GM12874 (cell line): ENCODE measurements around the gene PGM3.

ENCODE experiments used
- TF ChIP-seq, protein P1 (sequence below): IDR thresholded peaks from 2 replicates; pipeline ENCODE4 v1.5.1; 2011; ENCODE audit warnings: low read depth, mild to moderate bottlenecking, control low read depth, low read length, moderate library complexity; ENCODE audit not compliant: insufficient read depth

PGM3 gene, protein sequence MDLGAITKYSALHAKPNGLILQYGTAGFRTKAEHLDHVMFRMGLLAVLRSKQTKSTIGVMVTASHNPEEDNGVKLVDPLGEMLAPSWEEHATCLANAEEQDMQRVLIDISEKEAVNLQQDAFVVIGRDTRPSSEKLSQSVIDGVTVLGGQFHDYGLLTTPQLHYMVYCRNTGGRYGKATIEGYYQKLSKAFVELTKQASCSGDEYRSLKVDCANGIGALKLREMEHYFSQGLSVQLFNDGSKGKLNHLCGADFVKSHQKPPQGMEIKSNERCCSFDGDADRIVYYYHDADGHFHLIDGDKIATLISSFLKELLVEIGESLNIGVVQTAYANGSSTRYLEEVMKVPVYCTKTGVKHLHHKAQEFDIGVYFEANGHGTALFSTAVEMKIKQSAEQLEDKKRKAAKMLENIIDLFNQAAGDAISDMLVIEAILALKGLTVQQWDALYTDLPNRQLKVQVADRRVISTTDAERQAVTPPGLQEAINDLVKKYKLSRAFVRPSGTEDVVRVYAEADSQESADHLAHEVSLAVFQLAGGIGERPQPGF

DNA sequence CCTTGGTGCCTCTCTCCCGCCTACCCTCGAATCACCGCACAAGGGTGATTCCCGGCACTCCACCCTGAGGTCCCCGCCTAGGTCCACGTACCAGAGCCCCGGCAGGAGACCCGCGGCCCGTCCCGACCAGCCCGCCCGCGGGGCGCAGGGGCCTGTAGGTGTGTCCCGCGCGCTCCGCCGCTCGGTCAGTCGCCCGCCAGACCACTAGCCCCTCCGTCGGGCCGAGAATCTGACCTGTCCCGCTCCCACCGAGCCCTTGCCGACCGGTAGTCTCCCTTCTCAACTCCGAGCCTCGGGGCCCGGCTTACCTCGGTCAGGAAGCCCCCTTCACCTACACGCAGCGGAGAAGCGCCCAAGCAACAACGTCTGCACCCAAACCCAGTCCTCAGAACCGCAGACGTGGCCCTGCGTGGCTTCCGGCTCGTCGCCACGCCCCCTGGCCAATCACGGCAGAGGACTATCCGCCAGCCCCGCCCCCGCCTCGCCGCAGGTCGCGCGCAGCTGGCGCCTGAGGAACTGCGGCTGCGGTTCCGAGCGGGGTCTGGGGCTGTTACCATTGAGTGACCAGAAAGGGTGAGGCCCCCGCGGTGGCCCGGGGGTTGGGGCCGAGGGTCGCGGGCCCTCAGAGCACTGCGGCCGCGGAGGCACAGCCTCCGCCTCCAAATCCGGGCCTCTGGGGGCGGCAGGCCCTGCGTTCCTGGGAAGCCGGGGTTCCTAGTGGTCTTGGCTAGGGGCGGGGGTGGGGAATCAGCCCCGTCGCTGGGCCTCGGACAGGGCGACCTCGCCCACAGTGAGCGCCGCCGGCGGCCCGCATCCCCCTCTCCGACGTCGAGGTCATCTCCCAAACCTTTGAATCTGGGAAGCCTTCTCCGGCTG is at the start of gene PGM3, which contains the start of gene RWDD2A:
PGM3 (minus strand) TSS at position 395 of the 876 bp plus-strand sequence. CDS start 2,253 bp downstream, outside the sequence.
RWDD2A (plus strand) TSS at position 487 of the 876 bp plus-strand sequence. CDS start 1,095 bp downstream, outside the sequence.
- TF ChIP-seq, protein P1, sequence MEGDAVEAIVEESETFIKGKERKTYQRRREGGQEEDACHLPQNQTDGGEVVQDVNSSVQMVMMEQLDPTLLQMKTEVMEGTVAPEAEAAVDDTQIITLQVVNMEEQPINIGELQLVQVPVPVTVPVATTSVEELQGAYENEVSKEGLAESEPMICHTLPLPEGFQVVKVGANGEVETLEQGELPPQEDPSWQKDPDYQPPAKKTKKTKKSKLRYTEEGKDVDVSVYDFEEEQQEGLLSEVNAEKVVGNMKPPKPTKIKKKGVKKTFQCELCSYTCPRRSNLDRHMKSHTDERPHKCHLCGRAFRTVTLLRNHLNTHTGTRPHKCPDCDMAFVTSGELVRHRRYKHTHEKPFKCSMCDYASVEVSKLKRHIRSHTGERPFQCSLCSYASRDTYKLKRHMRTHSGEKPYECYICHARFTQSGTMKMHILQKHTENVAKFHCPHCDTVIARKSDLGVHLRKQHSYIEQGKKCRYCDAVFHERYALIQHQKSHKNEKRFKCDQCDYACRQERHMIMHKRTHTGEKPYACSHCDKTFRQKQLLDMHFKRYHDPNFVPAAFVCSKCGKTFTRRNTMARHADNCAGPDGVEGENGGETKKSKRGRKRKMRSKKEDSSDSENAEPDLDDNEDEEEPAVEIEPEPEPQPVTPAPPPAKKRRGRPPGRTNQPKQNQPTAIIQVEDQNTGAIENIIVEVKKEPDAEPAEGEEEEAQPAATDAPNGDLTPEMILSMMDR: no peak

DNA sequence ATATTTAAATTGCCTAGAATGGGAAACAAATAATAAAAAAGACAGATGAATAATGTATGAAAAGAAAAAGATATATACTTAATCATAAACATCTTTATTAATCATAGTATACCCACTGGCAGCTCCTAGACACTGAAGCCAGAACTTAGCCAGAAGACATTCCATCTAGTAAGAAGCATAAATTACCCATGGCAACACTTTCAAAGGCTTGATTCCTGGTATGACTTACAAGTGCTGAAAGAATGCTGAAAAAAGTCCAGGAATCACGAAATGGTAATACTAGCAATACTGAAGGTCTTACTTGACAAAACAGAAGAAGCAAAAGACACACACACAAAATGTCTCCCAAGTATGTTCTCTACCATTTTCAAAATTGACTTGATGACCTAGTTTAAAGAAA is 38.1 kb upstream of the PGM3 start:
- TF ChIP-seq, protein P1: no peak

DNA sequence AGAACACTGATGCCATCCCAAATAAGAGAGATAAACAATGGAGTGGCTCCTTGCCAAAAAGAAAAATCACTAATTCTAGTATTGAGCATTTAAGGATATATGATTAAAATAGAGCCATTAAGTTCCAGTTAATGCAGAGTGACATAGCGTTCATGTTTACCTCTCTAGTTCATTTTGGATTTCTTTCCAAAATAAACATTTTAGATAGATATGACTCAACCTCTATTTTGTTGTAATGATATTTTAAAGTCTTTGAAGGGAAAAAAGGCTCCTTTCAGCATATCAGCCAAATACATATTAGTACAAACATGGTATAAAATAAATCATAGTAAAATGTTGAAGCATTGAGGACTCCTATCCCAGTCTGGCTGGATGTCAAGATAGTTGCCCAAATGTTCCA is 33.5 kb upstream of the PGM3 start:
- TF ChIP-seq, protein P1: no peak

DNA sequence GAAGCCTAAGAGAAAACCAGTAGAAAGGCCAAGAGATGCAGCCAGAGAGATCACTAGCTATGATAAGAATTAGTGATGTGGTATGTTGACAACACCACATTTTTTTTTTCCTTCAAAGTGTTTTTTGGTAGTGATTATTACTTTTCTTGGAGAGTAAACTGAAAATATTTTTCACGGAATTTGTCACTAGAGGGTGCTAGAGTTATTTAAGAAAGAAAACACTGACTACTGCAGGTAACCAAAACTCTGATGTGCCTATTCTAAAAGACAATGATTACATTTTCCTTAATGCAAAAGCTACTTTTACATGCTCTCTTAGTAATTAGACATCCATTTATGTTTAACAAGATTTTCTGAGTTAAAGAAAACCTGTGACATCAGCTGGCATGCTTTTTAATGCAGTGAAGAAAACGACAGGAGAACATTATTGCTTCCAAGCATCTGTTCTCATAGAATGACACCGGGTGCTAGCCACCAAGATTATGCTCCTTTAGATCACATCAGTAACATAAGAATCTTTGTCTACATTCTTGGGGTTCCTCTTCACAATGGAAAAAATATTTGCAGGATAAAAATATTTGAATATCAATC is 28.9 kb upstream of the PGM3 start:
- TF ChIP-seq, protein P1: no peak; the same call in 1 of the 2 replicates

DNA sequence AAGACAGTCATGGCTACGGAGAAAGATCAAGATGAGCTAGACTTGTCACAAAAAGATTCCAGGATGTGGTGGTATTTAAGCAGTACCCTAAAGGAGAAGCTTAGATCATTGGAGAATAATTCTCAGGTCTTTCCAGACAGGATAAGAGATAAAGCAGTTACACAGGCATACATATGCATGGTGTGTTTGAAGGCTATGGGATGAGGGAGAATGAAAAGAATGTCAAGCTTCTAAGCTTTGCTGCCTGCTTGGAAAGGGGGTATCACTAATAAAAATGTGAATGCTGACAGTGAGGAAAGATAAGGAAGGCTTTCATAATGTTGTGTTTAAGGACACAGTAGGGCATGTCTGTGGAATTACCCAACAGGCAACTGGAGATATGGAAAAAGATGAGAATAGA is 28.2 kb upstream of the PGM3 start:
- TF ChIP-seq, protein P1: no peak

DNA sequence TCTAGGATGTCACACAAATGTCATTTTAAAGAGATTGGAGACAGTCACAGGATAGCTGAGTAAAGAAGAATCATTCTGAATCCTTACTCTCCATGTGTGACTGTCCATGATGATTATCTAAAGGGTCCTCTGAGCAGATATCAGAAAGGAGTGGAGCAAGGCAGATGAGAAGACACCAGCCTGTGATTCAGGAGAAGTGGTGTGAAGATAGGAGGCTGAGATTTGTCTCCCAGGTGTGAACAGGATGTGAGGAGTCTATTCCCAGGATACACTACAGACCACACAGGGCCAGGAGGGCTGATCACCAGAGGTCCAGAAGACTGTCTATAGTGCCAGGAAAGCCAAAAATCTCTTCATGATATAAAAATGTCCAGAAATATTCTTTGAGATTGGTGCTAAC is 27.1 kb upstream of the PGM3 start:
- TF ChIP-seq, protein P1: no peak
